Type B pancreatic cell (in vitro differentiated cells): ENCODE data around the gene SKA2. TPM values are rescaled to one million over a fixed set of nuclear protein-coding genes. Genes with fewer than 3 reads are reported as not detected.

Source experiments
- DNase-seq: peaks from one replicate; pipeline ENCODE4 v3.0.0; 2021; ENCODE audit warnings: mixed read lengths; ENCODE audit not compliant: unreplicated experiment; ENCODE audit errors: extremely low spot score
- H3K27ac Mint-ChIP-seq: 2 replicates; pipeline ENCODE4 v1.8.0; 2021; ENCODE audit warnings: mild to moderate bottlenecking, mixed read lengths
- H3K27me3 Mint-ChIP-seq: 2 replicates; pipeline ENCODE4 v1.8.0; 2021; ENCODE audit warnings: mixed read lengths
- H3K36me3 Mint-ChIP-seq: 2 replicates; pipeline ENCODE4 v1.8.0; 2021; ENCODE audit warnings: mixed read lengths
- H3K4me1 Mint-ChIP-seq: one replicate; pipeline ENCODE4 v1.8.0; 2021; ENCODE audit warnings: mixed read lengths; ENCODE audit not compliant: unreplicated experiment
- H3K4me3 Mint-ChIP-seq: 2 replicates; pipeline ENCODE4 v1.8.0; 2021; ENCODE audit warnings: mild to moderate bottlenecking, mixed read lengths
- H3K9me3 Mint-ChIP-seq: 2 replicates; pipeline ENCODE4 v1.8.0; 2021; ENCODE audit warnings: mixed read lengths
- total RNA-seq: library from RNA; stranded (reverse); gene quantifications from 2 replicates; pipeline ENCODE4 v1.2.1, GENCODE V29; 2021; ENCODE audit warnings: low replicate concordance
- TF ChIP-seq, protein P1 (sequence below): fragments of 200-600 bp; sonication (generic); conservative IDR thresholded peaks from 2 replicates; pipeline ENCODE4 v1.5.0; 2021; ENCODE audit warnings: antibody characterized with exemption, mild to moderate bottlenecking

SKA2 gene
- total RNA-seq, 1 donor from 2014 or later = 78.4 TPM

DNA sequence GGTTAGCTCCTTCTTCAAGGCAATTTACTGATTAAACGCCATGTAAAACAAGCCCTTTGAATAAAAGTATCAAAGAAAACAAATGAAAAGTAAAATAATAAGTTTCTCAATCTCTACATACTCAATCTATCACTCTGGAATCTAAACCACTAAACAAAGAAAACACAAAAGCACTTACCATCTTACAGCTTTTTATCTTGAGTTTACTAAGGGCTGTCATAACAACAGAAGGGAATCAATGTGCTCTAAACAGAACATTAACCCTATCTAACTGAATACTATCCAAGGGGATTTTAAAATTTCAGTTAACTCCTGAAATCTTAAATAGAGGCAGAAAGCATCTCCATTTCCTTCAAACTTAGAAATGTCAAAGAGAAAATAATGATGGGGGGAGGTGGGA is 3.4 kb downstream of the SKA2 start:
- H3K36me3 Mint-ChIP-seq = peaks cover 11% of the 10 kb centered on the region
- peak overlapping the region; percentile 78 for H3K4me3 Mint-ChIP-seq
- H3K27me3 Mint-ChIP-seq = no peaks in the 10 kb centered on the region
- TF ChIP-seq, protein P1, sequence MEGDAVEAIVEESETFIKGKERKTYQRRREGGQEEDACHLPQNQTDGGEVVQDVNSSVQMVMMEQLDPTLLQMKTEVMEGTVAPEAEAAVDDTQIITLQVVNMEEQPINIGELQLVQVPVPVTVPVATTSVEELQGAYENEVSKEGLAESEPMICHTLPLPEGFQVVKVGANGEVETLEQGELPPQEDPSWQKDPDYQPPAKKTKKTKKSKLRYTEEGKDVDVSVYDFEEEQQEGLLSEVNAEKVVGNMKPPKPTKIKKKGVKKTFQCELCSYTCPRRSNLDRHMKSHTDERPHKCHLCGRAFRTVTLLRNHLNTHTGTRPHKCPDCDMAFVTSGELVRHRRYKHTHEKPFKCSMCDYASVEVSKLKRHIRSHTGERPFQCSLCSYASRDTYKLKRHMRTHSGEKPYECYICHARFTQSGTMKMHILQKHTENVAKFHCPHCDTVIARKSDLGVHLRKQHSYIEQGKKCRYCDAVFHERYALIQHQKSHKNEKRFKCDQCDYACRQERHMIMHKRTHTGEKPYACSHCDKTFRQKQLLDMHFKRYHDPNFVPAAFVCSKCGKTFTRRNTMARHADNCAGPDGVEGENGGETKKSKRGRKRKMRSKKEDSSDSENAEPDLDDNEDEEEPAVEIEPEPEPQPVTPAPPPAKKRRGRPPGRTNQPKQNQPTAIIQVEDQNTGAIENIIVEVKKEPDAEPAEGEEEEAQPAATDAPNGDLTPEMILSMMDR = no peak
- H3K9me3 Mint-ChIP-seq = no peaks in the 10 kb centered on the region
- peaks cover 19% of the 10 kb centered on the region for H3K4me1 Mint-ChIP-seq
- H3K27ac Mint-ChIP-seq = peak overlapping the region; percentile 57
- DNase-seq = no peak

DNA sequence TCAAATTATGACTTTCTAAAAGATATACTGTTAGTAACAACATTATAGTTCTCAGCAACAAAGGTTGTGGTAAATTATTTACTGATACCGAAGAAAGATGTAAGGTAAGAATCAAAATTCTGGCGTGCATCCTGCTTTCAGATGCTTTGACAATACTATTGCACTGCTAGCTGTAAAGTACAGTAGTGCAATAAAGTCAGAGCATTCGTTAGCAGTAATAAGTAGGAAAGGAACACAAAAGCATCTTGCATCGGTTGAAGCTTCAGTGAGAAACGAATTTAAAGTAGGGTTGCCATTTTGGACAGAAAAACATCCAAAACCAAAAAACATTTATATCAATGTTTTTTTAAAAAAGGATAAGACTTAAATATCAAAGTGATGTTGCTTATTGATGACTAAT is 4.0 kb downstream of the SKA2 start:
- Mint-ChIP-seq H3K4me1 (peaks cover 19% of the 10 kb centered on the region), H3K36me3 (peaks cover 11% of the 10 kb centered on the region), H3K27ac (no peak overlapping the region), H3K9me3 (no peaks in the 10 kb centered on the region), H3K4me3 (no peak overlapping the region), H3K27me3 (no peaks in the 10 kb centered on the region)
- TF ChIP-seq, protein P1 = no peak
- DNase-seq = no peak

DNA sequence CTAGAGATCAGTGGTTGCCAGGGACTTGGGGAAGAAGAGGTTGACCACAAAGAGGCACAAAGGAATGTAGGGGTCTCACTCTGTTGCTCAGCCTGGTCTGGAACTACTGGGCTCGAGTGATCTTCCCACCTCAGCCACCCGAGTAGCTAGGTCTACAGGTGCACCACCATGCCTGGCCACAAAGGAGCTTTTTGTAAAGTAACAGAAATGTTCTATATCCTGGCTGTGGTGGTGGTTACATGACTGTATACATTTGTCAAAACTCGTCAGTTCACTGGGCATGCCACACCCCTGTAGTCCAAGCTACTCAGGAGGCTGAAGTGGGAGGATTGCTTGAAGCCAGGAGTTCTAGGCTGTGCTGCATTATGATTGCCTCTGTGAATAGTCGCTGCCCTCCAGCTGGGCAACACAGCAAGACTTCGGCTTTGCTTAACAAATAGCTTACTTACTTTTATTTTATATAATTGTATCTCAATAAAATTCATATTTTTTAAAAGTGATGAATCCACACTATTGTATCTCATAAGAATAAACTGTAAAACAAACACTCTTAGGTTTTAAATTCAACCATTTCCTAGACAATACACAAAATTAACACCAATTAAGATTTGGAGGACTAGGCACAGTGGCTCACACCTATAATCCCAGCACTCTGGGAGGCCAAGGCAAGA is 5.0 kb downstream of the SKA2 start:
- Mint-ChIP-seq H3K4me1 (peaks cover 19% of the 10 kb centered on the region), H3K36me3 (peaks cover 15% of the 10 kb centered on the region), H3K9me3 (no peaks in the 10 kb centered on the region), H3K4me3 (no peak overlapping the region), H3K27me3 (no peaks in the 10 kb centered on the region), H3K27ac (peak overlapping the region; percentile 26)
- DNase-seq = no peak
- TF ChIP-seq, protein P1 = no peak

DNA sequence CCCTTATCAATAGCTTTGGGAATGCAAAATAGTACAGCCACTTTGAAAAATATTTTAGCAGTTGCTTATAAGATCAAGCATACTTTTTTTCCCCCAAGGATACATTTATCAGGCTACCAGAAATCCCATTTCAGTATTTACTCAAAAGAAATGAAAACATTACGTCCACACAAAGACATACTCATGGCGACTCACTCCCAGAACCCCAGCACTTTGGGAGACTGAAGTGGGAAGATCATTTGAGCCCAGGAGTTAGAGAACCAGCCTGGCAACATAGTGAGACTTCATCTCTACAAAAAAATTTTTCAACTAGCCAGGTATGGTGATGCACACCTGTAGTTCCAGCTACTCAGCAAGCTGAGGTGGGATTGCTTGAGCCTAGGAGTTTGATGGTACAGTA is 5.9 kb downstream of the SKA2 start:
- H3K27ac Mint-ChIP-seq = no peak overlapping the region
- no peak overlapping the region for H3K4me3 Mint-ChIP-seq
- no peaks in the 10 kb centered on the region for H3K27me3 Mint-ChIP-seq
- no peak for DNase-seq
- H3K36me3 Mint-ChIP-seq = peaks cover 21% of the 10 kb centered on the region
- H3K9me3 Mint-ChIP-seq = no peaks in the 10 kb centered on the region
- TF ChIP-seq, protein P1 = no peak
- peaks cover 19% of the 10 kb centered on the region for H3K4me1 Mint-ChIP-seq

DNA sequence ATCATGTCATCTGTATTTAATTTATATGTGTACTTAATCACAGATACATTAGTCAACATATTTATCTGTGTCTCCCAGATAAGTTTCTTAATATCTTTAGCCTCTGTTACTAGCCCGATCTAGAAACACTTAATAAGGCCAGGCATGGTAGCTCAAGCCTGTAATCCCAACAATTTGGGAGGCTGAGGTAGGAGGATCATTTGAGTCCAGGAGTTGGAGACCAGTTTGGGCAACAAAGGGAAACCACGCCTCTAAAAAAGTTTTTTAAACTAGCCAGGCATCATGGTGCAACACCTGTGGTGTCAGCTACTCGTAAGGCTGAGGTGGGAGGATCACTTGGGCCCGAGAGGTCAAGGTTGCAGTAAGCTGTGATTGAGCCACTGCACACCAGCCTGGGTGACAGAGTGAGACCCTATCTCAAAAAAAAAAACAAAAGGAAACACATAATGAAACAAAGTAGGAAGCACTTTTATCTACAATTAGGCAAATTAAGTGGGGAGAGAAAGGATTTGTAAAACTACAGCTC is 9.4 kb downstream of the SKA2 start:
- TF ChIP-seq, protein P1 = no peak
- Mint-ChIP-seq H3K4me1 (peaks cover 10% of the 10 kb centered on the region), H3K9me3 (no peaks in the 10 kb centered on the region), H3K27me3 (no peaks in the 10 kb centered on the region), H3K27ac (no peak overlapping the region), H3K36me3 (peaks cover 21% of the 10 kb centered on the region), H3K4me3 (no peak overlapping the region)
- DNase-seq = no peak
